GM12891 (cell line): Measurements from ENCODE around the gene UBE2E1.

Experiments used
- PAX5 ChIP-seq: IDR thresholded peaks from 2 replicates; pipeline ENCODE4 v1.6.1; 2011; ENCODE audit warnings: low read length, moderate library complexity, mild to moderate bottlenecking; ENCODE audit not compliant: insufficient read depth, severe bottlenecking
- POLR2A ChIP-seq: IDR thresholded peaks from 2 replicates; pipeline ENCODE4 v1.6.1; 2011; ENCODE audit warnings: low read depth, low read length, control low read depth
- POLR2AphosphoS5 ChIP-seq: IDR thresholded peaks from 2 replicates; pipeline ENCODE4 v1.6.1; 2011; ENCODE audit warnings: low read depth, low read length, control low read depth
- POU2F2 ChIP-seq: IDR thresholded peaks from 2 replicates; pipeline ENCODE4 v1.6.1; 2011; ENCODE audit warnings: low read depth, mild to moderate bottlenecking, control low read depth, low read length, moderate library complexity
- SPI1 ChIP-seq: IDR thresholded peaks from 2 replicates; pipeline ENCODE4 v1.6.1; 2011; ENCODE audit warnings: low read depth, low read length, control low read depth
- TAF1 ChIP-seq: IDR thresholded peaks from 2 replicates; pipeline ENCODE4 v1.6.1; 2011; ENCODE audit warnings: low read depth, low read length, control low read depth

- TF ChIP-seq SPI1 (no peak), POLR2AphosphoS5 (no peak), POLR2A (no peak), TAF1 (no peak), PAX5 (no peak), POU2F2 (no peak)
These were observed 125.8 kb downstream of the UBE2E1 start for GRCh38 chr3:23931597-23931996.
